Measurements from ENCODE around the gene SH3BP5L.
"Not testable (repeated sequence)": the region's sequence is repeated elsewhere in the genome, so short reads cannot be mapped to it uniquely, and the experiment has no call there.

SH3BP5L gene

DNA sequence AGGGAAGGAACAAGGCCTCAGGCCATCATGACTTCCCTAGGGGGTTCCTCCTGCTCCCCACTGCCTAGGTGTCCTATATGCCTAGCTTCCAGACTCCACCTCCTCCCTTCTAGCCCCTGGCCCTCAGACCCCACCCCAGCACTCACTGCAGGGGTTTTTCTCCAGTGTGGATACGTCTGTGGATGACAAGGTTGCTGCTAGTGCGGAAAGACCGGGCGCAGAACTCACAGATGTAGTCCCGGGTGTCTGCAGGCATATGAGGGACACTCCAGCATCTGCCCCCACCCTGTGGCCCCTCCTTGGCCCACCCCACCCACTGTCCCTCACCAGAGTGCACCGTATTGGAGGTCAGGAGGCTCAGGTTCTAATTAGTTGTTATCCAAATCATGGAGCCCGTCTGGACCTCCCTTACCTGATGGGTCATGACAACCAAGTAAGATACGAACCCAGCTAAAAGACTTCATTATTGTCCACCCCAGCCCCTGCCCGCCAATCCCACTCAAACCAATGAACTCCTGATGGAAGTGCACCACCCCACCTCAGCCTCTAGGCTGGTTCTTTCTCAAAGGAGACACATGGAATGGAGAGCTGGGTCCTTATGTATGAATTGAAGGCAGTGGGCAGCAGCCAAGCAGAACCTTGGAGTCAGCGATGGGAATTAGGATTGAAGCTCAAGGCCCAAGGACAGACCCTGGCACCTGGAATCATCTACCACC, 25.0 kb upstream of the SH3BP5L start:
- DNase-seq = no peak

DNA sequence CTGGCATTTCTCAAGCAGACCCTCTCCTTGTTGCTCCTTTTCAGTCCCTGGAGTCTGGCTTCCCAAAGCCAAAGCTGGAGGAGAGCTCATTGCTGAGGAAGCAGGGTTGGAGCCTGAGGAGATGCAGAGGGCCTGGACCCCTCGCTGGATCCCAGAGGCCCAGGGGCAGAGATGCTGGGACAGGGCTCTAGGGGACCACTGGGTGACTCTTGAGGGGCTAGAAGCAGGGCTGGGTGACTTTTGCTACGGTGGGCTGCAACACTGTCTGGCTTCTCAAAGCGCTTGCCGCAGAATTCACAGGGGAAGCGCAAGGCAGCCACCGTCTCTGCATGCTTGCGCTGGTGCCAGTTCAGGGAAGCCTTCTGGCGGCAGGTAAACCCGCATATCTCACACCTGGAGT, 24.4 kb upstream of the SH3BP5L start:
- DNase-seq = no peak

DNA sequence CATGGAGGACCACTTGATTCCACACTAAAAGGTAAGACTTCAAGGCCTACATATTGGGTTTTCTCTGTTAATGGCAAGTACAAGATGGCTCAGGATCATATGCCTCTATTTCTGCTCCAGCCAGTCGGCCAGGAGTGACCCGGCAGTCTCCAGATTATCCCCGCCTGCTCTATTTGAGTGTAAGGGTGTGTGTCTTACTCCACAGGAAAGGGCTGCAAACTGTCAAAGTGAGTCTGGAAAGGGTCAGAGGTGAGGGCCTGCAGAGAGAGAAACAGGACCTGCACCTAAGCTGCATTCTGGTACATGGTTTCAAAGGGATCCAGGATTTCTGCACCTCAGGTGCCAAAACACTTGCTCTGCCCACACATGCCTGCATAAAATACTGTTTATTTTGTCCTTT, 23.9 kb upstream of the SH3BP5L start:
- DNase-seq = no peak

- DNase-seq = no peak
Measured at GRCh38 chr1:248849152-248849551, 23.4 kb upstream of the SH3BP5L start.

- DNase-seq = no peak
Measured at GRCh38 chr1:248848602-248849001, 22.9 kb upstream of the SH3BP5L start.

DNA sequence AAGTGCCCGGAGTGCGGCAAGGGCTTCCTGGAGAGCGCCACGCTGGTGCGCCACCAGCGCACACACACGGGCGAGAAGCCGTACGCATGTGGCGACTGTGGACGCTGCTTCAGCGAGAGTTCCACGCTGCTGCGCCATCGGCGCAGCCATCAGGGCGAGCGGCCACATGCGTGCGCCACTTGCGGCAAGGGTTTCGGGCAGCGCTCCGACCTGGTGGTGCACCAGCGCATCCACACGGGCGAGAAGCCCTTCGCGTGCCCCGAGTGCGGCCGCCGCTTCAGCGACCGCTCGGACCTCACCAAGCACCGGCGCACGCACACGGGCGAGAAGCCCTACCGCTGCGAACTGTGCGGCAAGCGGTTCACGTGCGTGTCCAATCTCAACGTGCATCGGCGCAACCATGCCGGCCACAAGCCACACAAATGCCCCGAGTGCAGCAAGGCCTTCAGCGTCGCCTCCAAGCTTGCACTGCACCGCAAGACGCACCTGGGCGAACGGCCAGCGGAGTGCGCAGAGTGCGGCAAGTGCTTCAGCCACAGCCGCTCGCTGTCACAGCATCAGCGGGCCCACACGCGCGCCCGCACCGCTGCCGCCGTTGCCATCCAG, 22.3 kb upstream of the SH3BP5L start:
- no peak for DNase-seq

DNA sequence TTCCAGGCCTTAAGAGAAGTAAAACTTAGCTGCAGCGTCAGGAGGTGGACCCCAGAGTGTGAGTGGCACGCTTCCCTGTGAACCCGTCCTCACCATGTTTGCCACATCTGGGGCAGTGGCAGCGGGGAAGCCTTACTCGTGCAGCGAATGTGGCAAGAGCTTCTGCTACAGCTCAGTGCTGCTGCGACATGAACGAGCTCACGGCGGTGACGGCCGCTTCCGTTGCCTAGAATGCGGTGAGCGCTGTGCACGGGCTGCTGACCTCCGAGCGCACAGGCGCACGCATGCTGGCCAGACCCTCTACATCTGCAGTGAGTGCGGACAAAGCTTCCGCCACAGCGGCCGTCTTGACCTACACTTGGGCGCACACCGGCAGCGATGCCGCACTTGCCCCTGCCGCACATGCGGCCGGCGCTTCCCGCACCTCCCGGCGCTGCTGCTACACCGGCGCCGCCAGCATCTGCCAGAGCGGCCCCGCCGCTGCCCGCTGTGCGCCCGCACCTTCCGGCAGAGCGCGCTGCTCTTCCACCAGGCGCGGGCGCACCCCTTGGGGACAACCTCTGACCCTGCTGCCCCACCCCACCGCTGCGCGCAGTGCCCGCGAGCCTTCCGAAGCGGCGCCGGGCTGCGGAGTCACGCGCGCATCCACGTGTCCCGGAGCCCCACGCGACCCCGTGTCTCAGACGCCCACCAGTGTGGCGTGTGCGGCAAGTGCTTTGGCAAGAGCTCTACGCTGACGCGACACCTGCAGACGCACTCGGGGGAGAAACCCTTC, 21.7 kb upstream of the SH3BP5L start:
- DNase-seq = no peak

GRCh38 chr1:248844526-248844925, 18.8 kb upstream of the SH3BP5L start:
- DNase-seq = no peak

DNA sequence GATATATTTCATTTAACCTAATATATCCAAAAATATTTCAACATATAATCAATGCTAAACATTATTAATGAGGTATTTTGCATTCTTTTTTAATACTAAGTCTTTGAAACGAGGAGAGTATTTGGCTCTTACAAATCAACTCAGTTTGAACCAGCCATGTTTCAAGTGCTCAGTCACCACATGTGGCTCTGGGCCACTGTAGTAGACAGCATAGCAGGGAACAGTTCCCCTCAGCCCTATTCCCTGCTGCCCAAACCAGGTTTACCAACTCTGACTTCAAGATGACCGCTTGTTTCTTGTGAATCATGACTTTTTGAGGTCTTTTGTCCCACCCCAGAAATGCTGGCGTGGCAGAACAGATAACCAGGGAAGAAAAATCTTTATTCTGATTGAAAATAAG, 18.0 kb upstream of the SH3BP5L start:
- no peak for DNase-seq

DNA sequence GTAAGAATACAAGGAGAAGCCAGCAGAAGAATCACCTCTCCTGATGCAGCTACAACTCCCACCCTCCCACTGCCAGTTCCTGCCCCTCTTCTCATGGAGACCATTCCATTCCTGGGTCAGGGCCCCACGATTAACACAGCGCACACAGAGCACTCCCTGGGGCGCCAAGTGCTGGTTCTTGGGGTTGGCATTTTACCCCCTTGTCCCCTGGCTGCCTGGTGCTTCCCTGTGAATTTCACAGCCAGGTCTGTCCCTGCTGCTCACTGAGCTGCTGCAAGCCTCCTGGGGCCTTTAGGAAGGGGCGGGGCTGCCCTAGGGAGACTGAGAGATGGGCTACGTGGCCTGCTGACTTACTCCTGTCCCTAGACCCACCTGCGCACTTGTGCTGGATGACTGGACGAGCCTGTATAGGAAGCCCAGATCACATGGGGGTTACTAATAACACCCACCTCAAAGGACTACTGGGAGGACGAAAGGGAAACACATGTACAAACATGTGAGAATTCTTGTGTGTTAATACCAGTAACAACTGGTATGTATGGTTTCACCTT, 17.1 kb upstream of the SH3BP5L start:
- no peak for DNase-seq

DNA sequence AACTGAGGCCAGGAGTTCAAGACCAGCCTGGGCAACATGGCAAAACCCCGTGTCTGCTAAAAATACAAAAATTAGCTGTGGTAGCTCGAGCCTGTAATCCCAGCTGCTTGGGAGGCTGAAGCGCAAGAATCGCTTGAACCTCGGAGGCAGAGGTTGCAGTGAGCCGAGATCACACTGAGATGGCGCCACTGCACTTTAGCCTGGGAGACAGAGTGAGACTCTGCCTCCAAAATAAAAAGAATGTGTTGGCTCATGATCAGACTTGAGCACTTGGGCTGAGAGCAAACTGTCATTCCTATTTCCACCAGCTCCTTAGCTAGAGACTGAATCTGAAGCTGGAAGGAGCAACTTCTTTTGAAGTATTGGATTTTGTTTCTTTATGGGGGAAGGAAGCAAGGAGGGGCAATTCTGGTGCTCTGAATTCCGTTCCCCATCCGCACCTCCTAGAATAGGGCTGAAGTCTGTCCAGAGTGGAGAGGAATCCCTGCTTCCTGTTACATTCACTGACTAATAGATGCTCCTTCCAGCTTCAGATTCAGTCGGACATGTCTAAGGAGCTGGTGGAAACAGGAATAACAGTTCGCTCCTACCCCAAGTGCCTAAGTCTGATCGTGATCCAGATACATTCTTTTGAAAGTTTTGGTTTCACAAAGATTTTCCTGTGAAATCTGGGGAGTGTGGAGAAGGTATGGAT, 16.1 kb upstream of the SH3BP5L start:
- peak; percentile 54 to 63 for DNase-seq

- DNase-seq = no peak
Measured at GRCh38 chr1:248840946-248841345, 15.2 kb upstream of the SH3BP5L start.

DNA sequence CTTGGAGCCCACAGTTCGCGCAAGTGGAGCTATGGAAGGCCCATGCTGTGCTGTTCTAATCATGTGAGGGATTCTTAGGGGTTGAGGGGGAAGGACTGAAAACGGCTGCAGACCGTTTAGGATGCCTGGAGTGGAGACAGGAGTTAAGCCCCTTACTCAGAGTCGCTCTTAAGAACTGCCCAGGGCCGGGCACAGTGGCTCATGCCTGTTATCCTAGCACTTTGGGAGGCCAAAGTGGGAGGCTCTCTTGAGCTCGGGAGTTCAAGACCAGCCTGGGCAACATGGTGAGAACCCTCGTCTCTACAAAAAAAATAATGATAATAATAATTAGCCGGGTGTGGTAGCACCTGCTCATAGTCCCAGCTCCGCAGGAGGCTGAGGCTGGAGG, 13.4 kb upstream of the SH3BP5L start:
- DNase-seq = no peak

- DNase-seq = peak; percentile 90 to 91
Measured at GRCh38 chr1:248838357-248839167, 12.8 kb upstream of the SH3BP5L start.

GRCh38 chr1:248837781-248838356, 12.2 kb upstream of the SH3BP5L start, which contains the start of gene ZNF672:
ZNF672 (plus strand) TSS chr1:248838224; CDS start chr1:248847275, 9,051 bp downstream.
- DNase-seq = peak; percentile 94 to 95

DNA sequence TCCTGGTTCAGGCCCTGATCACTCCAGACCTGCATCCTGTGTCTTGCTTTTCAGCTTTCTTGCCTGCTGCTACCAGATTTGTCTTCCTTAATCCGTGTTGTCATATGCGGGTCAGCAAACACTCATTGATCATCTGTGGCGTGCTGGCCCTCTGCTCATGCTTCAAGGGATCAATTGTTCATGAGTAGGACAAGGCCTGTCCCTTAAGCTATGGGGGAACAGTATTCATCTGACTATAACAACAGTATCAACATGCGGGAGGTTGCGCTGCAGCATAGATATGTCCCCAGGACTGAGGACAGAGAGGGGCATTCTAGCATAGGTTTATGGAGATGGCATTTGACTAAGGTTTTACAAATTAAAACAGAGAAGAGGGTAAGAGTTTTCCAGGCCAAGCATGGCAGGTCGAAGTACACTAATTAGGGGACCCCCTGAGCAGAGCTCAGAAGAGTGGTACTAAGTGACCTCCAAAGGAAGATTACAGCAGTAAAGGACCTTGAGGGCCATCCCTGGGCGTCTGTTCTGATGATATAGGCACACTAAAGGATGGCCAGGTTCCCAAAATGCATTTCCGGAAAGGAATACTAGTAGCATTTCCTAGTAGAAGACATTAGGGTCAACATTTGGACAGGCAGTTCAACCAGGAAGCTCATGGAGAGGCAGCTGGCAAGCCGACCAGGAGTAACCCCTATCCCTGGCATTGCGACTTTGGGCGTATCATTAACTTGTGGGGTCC, 11.5 kb upstream of the SH3BP5L start:
- no peak for DNase-seq

DNA sequence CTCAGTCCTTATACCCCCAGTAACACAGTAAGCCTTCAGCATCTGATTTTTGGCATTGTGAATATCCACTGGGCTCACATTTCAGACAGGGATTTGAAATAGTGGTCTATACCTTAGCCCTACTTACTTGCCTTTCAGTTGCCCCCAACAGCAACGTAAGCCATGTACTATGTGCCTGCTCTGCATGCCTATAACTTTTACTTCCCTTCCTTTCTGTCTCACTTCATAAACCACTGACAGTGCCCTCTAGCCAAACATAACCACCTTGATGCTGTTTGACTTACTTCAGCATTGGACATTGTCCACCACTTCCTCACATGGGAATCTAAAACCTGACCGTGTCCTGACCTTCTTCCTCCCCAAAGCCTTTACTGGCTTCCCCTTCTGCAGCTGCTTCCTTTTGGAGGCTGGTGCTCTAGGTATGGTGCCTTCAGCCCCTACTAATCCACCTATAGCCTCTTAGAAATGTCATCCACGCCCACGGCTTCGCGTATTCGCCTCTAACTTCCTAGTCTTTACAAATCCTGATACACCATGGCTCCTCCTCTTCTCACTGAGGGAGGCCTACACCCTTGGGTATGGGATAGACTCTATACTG, 8.7 kb upstream of the SH3BP5L start:
- no peak for DNase-seq

DNA sequence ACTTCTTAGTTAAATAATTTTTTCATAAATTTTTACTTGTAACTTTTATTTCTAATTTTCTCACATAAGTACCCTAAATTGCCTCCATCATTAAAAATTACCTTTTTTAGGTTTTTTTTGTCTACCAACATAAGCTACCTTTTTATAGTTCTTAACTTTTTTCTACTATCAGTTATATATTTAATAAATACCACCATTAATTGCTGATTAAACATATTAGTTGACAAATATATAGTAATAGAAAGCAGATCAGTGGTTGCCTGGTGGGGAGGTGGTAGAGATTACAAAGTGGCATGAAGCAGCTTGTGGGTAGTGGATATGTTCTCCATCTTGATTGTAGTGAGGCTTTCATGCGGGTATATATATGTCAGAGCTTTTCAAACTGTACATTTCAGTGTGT, 6.1 kb upstream of the SH3BP5L start:
- no peak for DNase-seq

GRCh38 chr1:248830718-248831017, 5.0 kb upstream of the SH3BP5L start:
- DNase-seq = not testable (repeated sequence)

DNA sequence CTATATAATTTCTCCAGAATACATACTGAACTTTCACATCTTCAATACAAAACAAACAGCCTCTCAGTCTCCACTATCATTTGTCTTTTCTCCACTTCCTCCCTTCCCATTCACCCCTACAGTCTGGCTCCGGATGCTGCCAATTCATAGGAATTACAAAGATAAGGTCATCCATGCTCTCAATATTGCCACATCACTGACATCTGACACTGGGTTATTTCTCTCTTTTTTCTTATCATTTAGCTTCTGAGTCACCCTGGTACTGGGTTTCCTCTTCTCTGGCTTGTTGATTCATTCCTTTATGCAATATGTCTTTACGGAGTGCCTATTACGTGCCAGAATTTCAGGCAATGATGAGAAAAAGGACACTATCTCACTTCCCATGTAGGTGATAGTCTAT, 3.1 kb upstream of the SH3BP5L start:
- no peak for DNase-seq

DNA sequence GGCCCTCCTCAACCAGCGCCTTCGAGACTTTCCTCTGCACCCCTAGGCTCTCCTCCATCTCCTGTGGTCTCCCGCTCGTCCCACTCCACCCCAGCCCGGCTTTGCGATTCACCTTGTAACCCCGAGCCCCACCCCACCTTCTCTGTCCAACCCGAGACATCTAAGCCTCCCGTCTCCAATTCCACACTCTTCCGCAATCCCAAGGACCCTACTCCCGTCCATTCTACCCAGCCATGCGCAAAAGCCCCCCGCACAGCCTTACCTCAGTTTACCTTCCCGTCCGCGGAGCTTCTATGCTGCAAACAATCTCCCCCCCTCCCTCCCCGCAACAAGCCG, 174 bp downstream of the SH3BP5L start:
- no peak for DNase-seq
